B cell (primary cell): ENCODE measurements around the gene COBL. TPM values are rescaled to one million over a fixed set of nuclear protein-coding genes. Genes with fewer than 3 reads are reported as not detected.

Experiments
- ATAC-seq: fragments of 200-7000 bp; cut with Tn5 transposase; one replicate; pipeline ENCODE4 v1.10.0; 2021; ENCODE audit warnings: low read depth, mild to moderate bottlenecking, moderate number of reproducible peaks, moderate library complexity
- CTCF ChIA-PET: fragments of 350-600 bp; sonication (Branson Sonifier 250); formaldehyde crosslinking; loops from one replicate; lab custom pipeline; 2021; ENCODE audit warnings: antibody characterized with exemption, inconsistent platforms; lab: Charles Lee
- POLR2A ChIA-PET: fragments of 350-600 bp; sonication (Branson Sonifier 250); formaldehyde crosslinking; loops from one replicate; lab custom pipeline; 2021; ENCODE audit warnings: antibody characterized with exemption; lab: Charles Lee
- DNase-seq: peaks from one replicate; pipeline ENCODE4 v3.0.0; 2013
- H2AFZ ChIP-seq: 2 replicates; pipeline ENCODE4 v1.6.1; 2012; ENCODE audit warnings: mild to moderate bottlenecking, low read depth, low read length; ENCODE audit not compliant: insufficient read depth, poor library complexity, severe bottlenecking
- H3K27ac ChIP-seq, 2 donors: 1 replicate in 1 of 2; 2 replicates in 1 of 2; pipeline ENCODE4 v1.5.1; 2012 to 2013; ENCODE audit warnings: low read length in 2 of 2, mild to moderate bottlenecking in 2 of 2, moderate library complexity in 1 of 2
- H3K27me3 ChIP-seq, 4 experiments: fragments of 200-600 bp in 1 of 4; sonication (generic) in 1 of 4; replicated peaks in 1 of 4; 1 replicate in 2 of 4; 2 replicates in 2 of 4; pipeline versions ENCODE4 v1.6.1 to v1.7.0; 2013 to 2016; ENCODE audit warnings: low read length in 3 of 4, mild to moderate bottlenecking in 2 of 4, mixed read lengths in 1 of 4, moderate library complexity in 1 of 4; ENCODE audit not compliant: insufficient read depth in 4 of 4, control insufficient read depth in 3 of 4; ENCODE audit errors: control extremely low read depth in 1 of 4
- H3K36me3 ChIP-seq, 2 experiments: replicated peaks in 1 of 2; 1 replicate in 1 of 2; 2 replicates in 1 of 2; pipeline versions ENCODE4 v1.6.1 to v1.7.1; 2013; ENCODE audit warnings: low read length in 1 of 2; ENCODE audit not compliant: insufficient read depth in 2 of 2, control insufficient read depth in 1 of 2; ENCODE audit errors: control extremely low read depth in 1 of 2, extremely low read depth in 1 of 2
- H3K4me1 ChIP-seq, 2 donors: fragments of 200-600 bp in 1 of 2; sonication (generic) in 1 of 2; 1 replicate in 1 of 2; 2 replicates in 1 of 2; pipeline versions ENCODE4 v1.5.1 to v1.6.1; 2013 to 2017; ENCODE audit warnings: low read length in 2 of 2; ENCODE audit not compliant: control insufficient read depth in 2 of 2, insufficient read depth in 2 of 2
- H3K4me2 ChIP-seq: replicated peaks from 2 replicates; pipeline ENCODE3; 2012; ENCODE audit warnings: mild to moderate bottlenecking, low read depth, low read length; ENCODE audit not compliant: poor library complexity, severe bottlenecking
- H3K4me3 ChIP-seq, 5 experiments: fragments of 200-600 bp in 1 of 5; sonication (generic) in 1 of 5; 1 replicate in 3 of 5; 2 replicates in 2 of 5; pipeline versions ENCODE4 v1.5.1 to v1.7.0; 2011 to 2016; ENCODE audit warnings: low read length in 4 of 5, mild to moderate bottlenecking in 4 of 5, low read depth in 2 of 5, control low read depth in 1 of 5, moderate library complexity in 1 of 5; ENCODE audit not compliant: insufficient read depth in 1 of 5; ENCODE audit errors: control extremely low read depth in 1 of 5, extremely low read depth in 1 of 5
- H3K79me2 ChIP-seq: fragments of 200-600 bp; sonication (generic); one replicate; pipeline ENCODE4 v1.6.0; 2016; ENCODE audit warnings: low read length; ENCODE audit not compliant: control insufficient read depth, insufficient read depth
- H3K9ac ChIP-seq: fragments of 200-600 bp; sonication (generic); 2 replicates; pipeline ENCODE4 v1.6.1; 2017; ENCODE audit warnings: mild to moderate bottlenecking, low read length, moderate library complexity
- H3K9me3 ChIP-seq, 3 donors: one replicate each; pipeline versions ENCODE4 v1.6.1 to v1.7.1; 2013; ENCODE audit warnings: low read length in 2 of 3; ENCODE audit not compliant: control insufficient read depth in 2 of 3, insufficient read depth in 1 of 3; ENCODE audit errors: control extremely low read depth in 1 of 3
- H4K20me1 ChIP-seq: 2 replicates; pipeline ENCODE4 v1.6.0; 2012; ENCODE audit warnings: mild to moderate bottlenecking, low read length; ENCODE audit not compliant: insufficient read depth, control insufficient read depth, poor library complexity, severe bottlenecking
- H3K27ac Mint-ChIP-seq: one replicate; pipeline ENCODE4 v1.8.0; 2021; ENCODE audit warnings: mixed read lengths
- H3K27me3 Mint-ChIP-seq: one replicate; pipeline ENCODE4 v1.8.0; 2021; ENCODE audit warnings: mixed read lengths
- H3K4me1 Mint-ChIP-seq: one replicate; pipeline ENCODE4 v1.8.0; 2021; ENCODE audit warnings: mixed read lengths
- H3K4me3 Mint-ChIP-seq: one replicate; pipeline ENCODE4 v1.8.0; 2021; ENCODE audit warnings: mixed read lengths
- H3K9me3 Mint-ChIP-seq: one replicate; pipeline ENCODE4 v1.8.0; 2022; ENCODE audit warnings: mixed read lengths; ENCODE audit not compliant: insufficient read depth
- CTCF ChIP-seq: fragments of 200-600 bp; IDR thresholded peaks from one replicate; pipeline ENCODE4 v1.8.0; 2022; ENCODE audit warnings: antibody characterized with exemption, mild to moderate bottlenecking
- EZH2 ChIP-seq: IDR thresholded peaks from 2 replicates; pipeline ENCODE4 v1.6.1; 2012; ENCODE audit warnings: borderline replicate concordance, low read depth, mild to moderate bottlenecking, moderate library complexity, low read length; ENCODE audit not compliant: insufficient read depth, poor library complexity, severe bottlenecking
- WGBS: methylation state at CpG from one replicate; pipeline ENCODE4 v1.1.5; 2013; ENCODE audit warnings: missing lambda C conversion rate; ENCODE audit not compliant: insufficient coverage; 5-methylcytosine and 5-hydroxymethylcytosine counted together
- intact Hi-C: fragments of 100-400 bp; cut with micrococcal nuclease; formaldehyde crosslinking; loops from one replicate; pipeline ENCODE4 v1.10.0; 2022
- polyA plus RNA-seq: library from polyadenylated mRNA; depleted of rRNA; stranded (reverse); fragments of >200 nt; gene quantifications from 2 replicates; pipeline ENCODE4 v1.2.3, GENCODE V29; 2012
- total RNA-seq, 2 donors: library from RNA; stranded (reverse); fragments of 120-200 nt in 1 of 2; gene quantifications; 1 replicate in 1 of 2; 2 replicates in 1 of 2; pipeline versions ENCODE4 v1.2.3 to v1.2.4, GENCODE V29; 2013 to 2022

The COBL gene
- total and polyA plus RNA-seq, 2 donors (not counting 1 experiment from before 2014, with no cell fraction given), result not detected

GRCh38 chr7:51301806-51302205 lies 14.8 kb downstream of the COBL start:
- no peak overlapping the region for H3K27ac ChIP-seq
- Mint-ChIP-seq H3K27me3 (no peaks in the 10 kb centered on the region), H3K9me3 (no peaks in the 10 kb centered on the region), H3K4me1 (no peaks in the 10 kb centered on the region), H3K4me3 (no peak overlapping the region), H3K27ac (no peak overlapping the region)
- ChIA-PET POLR2A (no interaction called here), CTCF (no interaction called here)
- no peaks in the 10 kb centered on the region for H3K4me1 ChIP-seq
- H3K4me2 ChIP-seq, result no peak overlapping the region
- H2AFZ ChIP-seq, result no peak overlapping the region
- WGBS, result 80% methylated on average over 1 of the region's 4 CpGs
- H3K4me3 ChIP-seq, result no peak overlapping the region
- H3K9me3 ChIP-seq, result no peaks in the 10 kb centered on the region
- ATAC-seq (no peak), DNase-seq (no peak)
- H3K27me3 ChIP-seq, result no peaks in the 10 kb centered on the region
- intact Hi-C loops, result no loop called here
- H3K79me2 ChIP-seq, result no peaks in the 10 kb centered on the region
- no peaks in the 10 kb centered on the region for H3K36me3 ChIP-seq
- no peaks in the 10 kb centered on the region for H4K20me1 ChIP-seq
- TF ChIP-seq CTCF (no peak), EZH2 (no peak)
- no peak overlapping the region for H3K9ac ChIP-seq

DNA sequence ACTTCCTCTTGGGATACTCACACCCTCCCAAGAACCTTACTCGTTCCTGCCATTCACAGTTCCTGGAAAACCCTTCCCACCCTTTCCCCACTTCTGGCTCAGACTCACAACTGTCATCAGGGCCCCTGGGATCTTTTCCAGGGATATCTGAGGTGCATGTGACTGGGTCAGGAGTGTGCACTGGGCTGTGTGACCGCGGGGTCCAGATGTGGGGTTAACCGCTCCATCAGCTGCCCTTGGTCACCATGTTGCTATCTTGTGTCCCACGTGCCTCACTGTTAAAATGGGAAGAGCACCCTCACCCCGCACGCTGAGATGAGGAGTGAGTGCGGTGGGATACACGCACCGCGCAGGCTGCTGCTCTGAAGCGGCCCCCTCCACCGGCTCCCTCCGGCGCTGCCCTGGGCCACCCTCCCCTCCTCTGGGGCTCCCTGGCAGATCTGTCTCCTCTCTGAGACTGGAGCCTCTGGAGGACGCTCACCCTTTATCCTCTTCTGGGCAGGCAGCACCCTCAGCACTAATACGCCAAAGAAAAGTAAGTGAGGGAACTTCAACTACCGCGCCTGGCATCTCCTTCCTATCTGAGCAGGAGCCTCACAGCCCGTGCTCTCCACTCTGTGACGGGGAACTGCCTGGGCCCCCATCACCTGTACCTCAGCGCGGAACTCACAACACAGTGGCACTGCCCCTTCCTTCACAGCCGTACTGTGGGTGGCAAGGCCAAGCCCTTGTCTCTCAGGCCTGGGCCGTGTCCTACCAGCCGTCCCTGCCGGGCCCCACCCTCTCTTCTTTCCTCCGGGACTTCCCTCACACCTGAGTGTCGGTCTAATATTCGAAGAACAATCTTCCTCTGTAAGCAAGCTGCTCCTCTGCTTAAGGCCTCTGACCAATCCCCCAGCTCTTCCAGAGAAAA lies 15.6 kb downstream of the COBL start:
- CTCF ChIA-PET, result no interaction called here
- no peak overlapping the region for H3K27ac Mint-ChIP-seq
- no peaks in the 10 kb centered on the region for H3K4me1 Mint-ChIP-seq
- Histone ChIP-seq H2AFZ (no peak overlapping the region), H3K27me3 (no peaks in the 10 kb centered on the region), H3K4me3 (no peak overlapping the region), H3K27ac (no peak overlapping the region), H3K79me2 (no peaks in the 10 kb centered on the region), H4K20me1 (no peaks in the 10 kb centered on the region), H3K4me1 (no peaks in the 10 kb centered on the region), H3K4me2 (no peak overlapping the region), H3K9me3 (no peaks in the 10 kb centered on the region), H3K36me3 (no peaks in the 10 kb centered on the region), H3K9ac (no peak overlapping the region)
- ATAC-seq (no peak), DNase-seq (no peak)
- intact Hi-C loops, result no loop called here
- no peaks in the 10 kb centered on the region for H3K9me3 Mint-ChIP-seq
- TF ChIP-seq CTCF, result no peak
- no peak for TF ChIP-seq EZH2
- H3K4me3 Mint-ChIP-seq, result no peak overlapping the region
- WGBS, result 94% methylated on average over 30 of the region's 30 CpGs
- POLR2A ChIA-PET, result no interaction called here
- H3K27me3 Mint-ChIP-seq, result no peaks in the 10 kb centered on the region
